Adrenal gland (tissue), 12 donors: Measurements from ENCODE around the gene ZNF648. TPM values are rescaled to one million over a fixed set of nuclear protein-coding genes. Genes with fewer than 3 reads are reported as not detected.

Experiments
- DNase-seq, 7 donors: peaks; one replicate each; pipeline ENCODE4 v3.0.0-alpha.2; 2019 to 2020
- H3K27ac ChIP-seq, 5 donors: fragments of 200-600 bp; sonication (generic) in 4 of 5; 1 replicate in 3 of 5; 2 replicates in 2 of 5; pipeline versions ENCODE4 v1.5.1 to v1.8.0; 2016 to 2020; ENCODE audit warnings: mild to moderate bottlenecking in 1 of 5
- H3K27me3 ChIP-seq: fragments of 200-600 bp; 2 replicates; pipeline ENCODE4 v1.8.0; 2021
- H3K36me3 ChIP-seq, 2 donors: fragments of 200-600 bp; replicated peaks in 1 of 2; 1 replicate in 1 of 2; 2 replicates in 1 of 2; pipeline versions ENCODE4 v1.5.1 to v1.8.0; 2018 to 2022
- H3K4me1 ChIP-seq, 2 donors: fragments of 200-600 bp; replicated peaks in 1 of 2; 1 replicate in 1 of 2; 2 replicates in 1 of 2; pipeline versions ENCODE4 v1.5.1 to v1.8.0; 2018 to 2021
- H3K4me3 ChIP-seq, 4 donors: fragments of 200-600 bp; sonication (generic) in 3 of 4; one replicate each; pipeline ENCODE4 v1.5.1; 2016 to 2018
- H3K9me3 ChIP-seq, 3 donors: fragments of 200-600 bp; sonication (generic) in 1 of 3; replicated peaks in 1 of 3; 1 replicate in 2 of 3; 2 replicates in 1 of 3; pipeline versions ENCODE4 v1.5.1 to v1.8.0; 2016 to 2021
- CTCF ChIP-seq, 6 experiments: fragments of 450-650 bp in 4 of 6; fragments of 200-600 bp in 2 of 6; sonication (generic) in 1 of 6; IDR thresholded peaks; 1 replicate in 5 of 6; 2 replicates in 1 of 6; pipeline versions ENCODE4 v1.5.1 to v1.8.0; 2016 to 2021; ENCODE audit warnings: antibody characterized with exemption in 6 of 6, mild to moderate bottlenecking in 2 of 6, moderate library complexity in 1 of 6
- POLR2A ChIP-seq, 2 donors: fragments of 450-650 bp; IDR thresholded peaks; one replicate each; pipeline ENCODE4 v1.6.1; 2017; ENCODE audit warnings: antibody characterized with exemption in 2 of 2, mild to moderate bottlenecking in 2 of 2, moderate library complexity in 1 of 2
- WGBS, 4 donors: extraction: QIAGEN DNeasy Blood & Tissue Kit in 2 of 4; methylation state at CpG; one replicate each; pipeline versions ENCODE4 v1.1.5 to v1.1.7; 2013 to 2017; 5-methylcytosine and 5-hydroxymethylcytosine counted together
- intact Hi-C, 2 donors: fragments of 100-400 bp; cut with DNase I; formaldehyde crosslinking; loops; one replicate each; pipeline versions ENCODE4 v1.14.1 to v1.15.0; 2022 to 2023
- polyA plus RNA-seq, 3 donors: library from polyadenylated mRNA; stranded (reverse); fragments of 200-250 nt in 2 of 3; fragments of 350-450 nt in 1 of 3; fragmentation: Illumina TruSeq in 1 of 3; extraction: RNeasy Lipid Tissue Mini Kit (QIAGEN cat#74804) in 1 of 3; gene quantifications; one replicate each; pipeline ENCODE4 v1.2.3, GENCODE V29; 2013 to 2014
- total RNA-seq, 9 donors: library from RNA; depleted of rRNA in 4 of 9; stranded (reverse); fragments of >200 nt in 4 of 9; fragments of 120-200 nt in 1 of 9; fragmentation: NEBNext Ultra II Directional in 1 of 9; extraction: Animal tissue kit (Norgen Biotek cat#: 25700) in 1 of 9; gene quantifications; one replicate each; pipeline versions ENCODE4 v1.1.0 to v1.2.4, GENCODE V29; 2013 to 2023
- donor health status: healthy with polysubstance abuse.
- donor health status: Bipolar disorder and iron deficiency.
- donor health status: DM: yes; HTN: yes; CAD: no.
- donor health status: DM: no; HTN: no; CAD: no.
- donor health status: DM: no; HTN: no; CAD: no.
- donor health status: DM: yes; HTN: yes; CAD: no.

ZNF648 gene
- total and polyA plus RNA-seq, 12 donors, result 0.06 to 0.14 TPM; not detected in 10

GRCh38 chr1:182087304-182087703, 25.8 kb upstream of the ZNF648 start:
- WGBS, 4 donors, result 79 to 96% (median 81%) methylated on average over 1 to 2 of the region's 2 CpGs
- Histone ChIP-seq H3K27me3 (no peaks in the 10 kb centered on the region), H3K9me3 (no peaks in the 10 kb centered on the region), H3K4me1 (peaks cover 0 to 6% of the 10 kb centered on the region in 2 donors), H3K4me3 (no peak overlapping the region), H3K36me3 (no peaks in the 10 kb centered on the region), H3K27ac (no peak overlapping the region)
- intact Hi-C loops, result loop anchor here (5.0 kb wide), 2 partner anchors 50 to 310 kb away; no protein-coding TSS in a partner anchor
- TF ChIP-seq POLR2A (IDR thresholded peaks at IDR 0.05) (no peak), CTCF (IDR thresholded peaks at IDR 0.05) (no peak)
- no peak for DNase-seq

GRCh38 chr1:182086620-182087019, 25.1 kb upstream of the ZNF648 start:
- H3K4me3 ChIP-seq, result no peak overlapping the region
- H3K4me1 ChIP-seq, result peaks cover 0 to 6% of the 10 kb centered on the region in 2 donors
- intact Hi-C loops, result loop anchor here (5.0 kb wide), 2 partner anchors 51 to 311 kb away; no protein-coding TSS in a partner anchor
- no peak overlapping the region for H3K27ac ChIP-seq
- H3K27me3 ChIP-seq, result no peaks in the 10 kb centered on the region
- 83 to 89% (median 87%) methylated on average over 7 of the region's 7 CpGs for WGBS, 4 donors
- TF ChIP-seq CTCF (IDR thresholded peaks at IDR 0.05) (no peak), POLR2A (IDR thresholded peaks at IDR 0.05) (no peak)
- H3K36me3 ChIP-seq, result no peaks in the 10 kb centered on the region
- no peaks in the 10 kb centered on the region for H3K9me3 ChIP-seq
- no peak for DNase-seq

- no peak for TF ChIP-seq CTCF (IDR thresholded peaks at IDR 0.05)
- TF ChIP-seq POLR2A (IDR thresholded peaks at IDR 0.05), result no peak
- no peak overlapping the region for H3K27ac ChIP-seq
- no peaks in the 10 kb centered on the region for H3K36me3 ChIP-seq
- intact Hi-C loops, result loop anchor here (5.0 kb wide), 2 partner anchors 51 to 311 kb away; no protein-coding TSS in a partner anchor
- H3K27me3 ChIP-seq, result no peaks in the 10 kb centered on the region
- peaks cover 0 to 6% of the 10 kb centered on the region in 2 donors for H3K4me1 ChIP-seq
- H3K9me3 ChIP-seq, result no peaks in the 10 kb centered on the region
- 78 to 93% (median 85%) methylated on average over 4 to 8 of the region's 8 CpGs for WGBS, 4 donors
- DNase-seq, result no peak
- H3K4me3 ChIP-seq, result no peak overlapping the region
These were observed 24.6 kb upstream of the ZNF648 start for GRCh38 chr1:182086136-182086535.

- Histone ChIP-seq H3K4me1 (peaks cover 0 to 6% of the 10 kb centered on the region in 2 donors), H3K9me3 (no peaks in the 10 kb centered on the region), H3K27me3 (no peaks in the 10 kb centered on the region), H3K4me3 (no peak overlapping the region), H3K36me3 (no peaks in the 10 kb centered on the region), H3K27ac (no peak overlapping the region)
- intact Hi-C loops, result loop anchor here (2.0 to 5.0 kb wide), 3 partner anchors 52 to 312 kb away; no protein-coding TSS in a partner anchor
- 88 to 96% (median 90%) methylated on average over 3 to 6 of the region's 6 CpGs for WGBS, 4 donors
- DNase-seq, result no peak
- no peak for TF ChIP-seq CTCF (IDR thresholded peaks at IDR 0.05)
These were observed 24.2 kb upstream of the ZNF648 start for GRCh38 chr1:182085726-182086125.
